GM18867 (cell line): ENCODE measurements around the gene DUS1L.
A peak's percentile ranks its signal among the peaks of the same experiment; 100 is the strongest.

Experiments
- ATAC-seq: cut with Tn5 transposase; IDR thresholded peaks from one replicate; pipeline ENCODE4 v1.9.1; 2021; ENCODE audit warnings: mild to moderate bottlenecking, moderate library complexity; ENCODE audit not compliant: unreplicated experiment

The DUS1L gene

GRCh38 chr17:82065638-82066303 lies at the start of gene DUS1L:
Gene DUS1L (minus strand): TSS chr17:82065804. CDS start chr17:82065059, 745 bp downstream.
- peak; percentile 69 for ATAC-seq

- no peak for ATAC-seq
Measured at GRCh38 chr17:82114872-82115271, 49.3 kb upstream of the DUS1L start.

GRCh38 chr17:82114447-82114846 lies 48.8 kb upstream of the DUS1L start:
- no peak for ATAC-seq

- ATAC-seq: no peak
Measured at GRCh38 chr17:82113941-82114340, 48.3 kb upstream of the DUS1L start.

- no peak for ATAC-seq
Measured at GRCh38 chr17:82113422-82113821, 47.8 kb upstream of the DUS1L start.

- ATAC-seq: no peak
Measured at GRCh38 chr17:82112914-82113311, 47.3 kb upstream of the DUS1L start.

GRCh38 chr17:82112181-82112913 lies 46.7 kb upstream of the DUS1L start:
- no peak for ATAC-seq

GRCh38 chr17:82110298-82110697 lies 44.7 kb upstream of the DUS1L start:
- no peak for ATAC-seq

GRCh38 chr17:82108961-82109475 lies 43.4 kb upstream of the DUS1L start:
- ATAC-seq: no peak

GRCh38 chr17:82108496-82108945 lies 42.9 kb upstream of the DUS1L start:
- no peak for ATAC-seq

GRCh38 chr17:82108038-82108437 lies 42.4 kb upstream of the DUS1L start:
- ATAC-seq: no peak

- ATAC-seq: no peak
Measured at GRCh38 chr17:82107341-82107860, 41.8 kb upstream of the DUS1L start.

- ATAC-seq: no peak
Measured at GRCh38 chr17:82106688-82107305, 41.2 kb upstream of the DUS1L start.

GRCh38 chr17:82105882-82106687 lies 40.5 kb upstream of the DUS1L start:
- peak; percentile 76 for ATAC-seq

GRCh38 chr17:82105417-82105881 lies 39.8 kb upstream of the DUS1L start:
- no peak for ATAC-seq

- ATAC-seq: no peak
Measured at GRCh38 chr17:82104797-82105416, 39.3 kb upstream of the DUS1L start.

GRCh38 chr17:82103553-82104451 lies 38.2 kb upstream of the DUS1L start:
- ATAC-seq: no peak

- ATAC-seq: no peak
Measured at GRCh38 chr17:82101767-82102679, 36.4 kb upstream of the DUS1L start.
